Osteoblast (primary cell): Measurements from ENCODE around the gene STAC2. TPM values are rescaled to one million over a fixed set of nuclear protein-coding genes. Genes with fewer than 3 reads are reported as not detected.

Source experiments
- DNase-seq: peaks from one replicate; pipeline ENCODE4 v3.0.0; 2011; ENCODE audit warnings: low spot score, mixed read lengths; ENCODE audit not compliant: insufficient read length; ENCODE audit errors: missing footprints
- H2AFZ ChIP-seq: 2 replicates; pipeline ENCODE4 v1.6.0; 2011; ENCODE audit warnings: mild to moderate bottlenecking, low read length
- H3K27ac ChIP-seq: 2 replicates; pipeline ENCODE4 v1.5.1; 2011; ENCODE audit warnings: mild to moderate bottlenecking, low read depth, low read length, moderate library complexity
- H3K27me3 ChIP-seq: 2 replicates; pipeline ENCODE4 v1.6.0; 2012; ENCODE audit warnings: mild to moderate bottlenecking, control low read depth, inconsistent platforms, low read length, moderate library complexity; ENCODE audit not compliant: insufficient read depth
- H3K36me3 ChIP-seq: 2 replicates; pipeline ENCODE4 v1.5.1; 2011; ENCODE audit warnings: mild to moderate bottlenecking, low read length, control low read depth, moderate library complexity; ENCODE audit not compliant: insufficient read depth
- H3K4me1 ChIP-seq: 2 replicates; pipeline ENCODE4 v1.5.1; 2011; ENCODE audit warnings: mild to moderate bottlenecking, low read length, control low read depth, moderate library complexity; ENCODE audit not compliant: insufficient read depth
- H3K4me2 ChIP-seq: 2 replicates; pipeline ENCODE4 v1.6.0; 2011; ENCODE audit warnings: mild to moderate bottlenecking, low read length; ENCODE audit not compliant: insufficient read depth
- H3K4me3 ChIP-seq: fragments of 200-600 bp; sonication (generic); 3 replicates; pipeline ENCODE4 v1.5.1; 2012; ENCODE audit warnings: mild to moderate bottlenecking, low read length, inconsistent platforms; ENCODE audit not compliant: insufficient read depth
- H3K79me2 ChIP-seq: 2 replicates; pipeline ENCODE4 v1.6.0; 2012; ENCODE audit warnings: mild to moderate bottlenecking, low read length, control low read depth, inconsistent platforms; ENCODE audit not compliant: insufficient read depth
- H3K9me3 ChIP-seq: 2 replicates; pipeline ENCODE4 v1.5.1; 2011; ENCODE audit warnings: low read depth, low read length, control low read depth
- H4K20me1 ChIP-seq: 2 replicates; pipeline ENCODE4 v1.6.0; 2012; ENCODE audit warnings: mild to moderate bottlenecking, low read length, control low read depth; ENCODE audit not compliant: insufficient read depth
- CTCF ChIP-seq: IDR thresholded peaks from 2 replicates; pipeline ENCODE4 v1.5.1; 2011; ENCODE audit warnings: mild to moderate bottlenecking, low read depth, low read length, moderate library complexity; ENCODE audit errors: extremely low read depth
- total RNA-seq: library from RNA; depleted of rRNA; stranded (reverse); fragments of >200 nt; gene quantifications from 2 replicates; pipeline ENCODE4 v1.2.3, GENCODE V29; 2012

The STAC2 gene
- total RNA-seq, 1 donor: not detected

- H3K4me1 ChIP-seq: peaks cover 16% of the 10 kb centered on the region
- no peak overlapping the region for H3K4me3 ChIP-seq
- H3K36me3 ChIP-seq: no peaks in the 10 kb centered on the region
- no peaks in the 10 kb centered on the region for H3K9me3 ChIP-seq
- no peak overlapping the region for H3K4me2 ChIP-seq
- H4K20me1 ChIP-seq: peaks cover 4% of the 10 kb centered on the region
- DNase-seq: peak; percentile 93
- H2AFZ ChIP-seq: no peak overlapping the region
- peaks cover 12% of the 10 kb centered on the region for H3K27me3 ChIP-seq
- H3K79me2 ChIP-seq: no peaks in the 10 kb centered on the region
- no peak overlapping the region for H3K27ac ChIP-seq
- no peak for TF ChIP-seq CTCF
Measured at GRCh38 chr17:39222866-39223834, 2.6 kb downstream of the STAC2 start.

- TF ChIP-seq CTCF: no peak
Measured at GRCh38 chr17:39222151-39222550, 3.6 kb downstream of the STAC2 start.

GRCh38 chr17:39221572-39221971, 4.2 kb downstream of the STAC2 start:
- Histone ChIP-seq H3K4me2 (no peak overlapping the region), H2AFZ (no peak overlapping the region), H3K79me2 (no peaks in the 10 kb centered on the region), H3K27me3 (peaks cover 12% of the 10 kb centered on the region), H4K20me1 (peaks cover 4% of the 10 kb centered on the region), H3K4me3 (no peak overlapping the region), H3K27ac (no peak overlapping the region), H3K36me3 (no peaks in the 10 kb centered on the region), H3K4me1 (peaks cover 16% of the 10 kb centered on the region), H3K9me3 (no peaks in the 10 kb centered on the region)
- no peak for DNase-seq
- TF ChIP-seq CTCF: no peak

More at GRCh38 chr17:39222151-39222550, 3.6 kb downstream of the STAC2 start:
- Histone ChIP-seq H3K4me3 (no peak overlapping the region), H3K27ac (no peak overlapping the region), H3K9me3 (no peaks in the 10 kb centered on the region), H3K79me2 (no peaks in the 10 kb centered on the region), H2AFZ (no peak overlapping the region), H3K4me1 (peaks cover 16% of the 10 kb centered on the region), H3K36me3 (no peaks in the 10 kb centered on the region), H4K20me1 (peaks cover 4% of the 10 kb centered on the region), H3K27me3 (peaks cover 12% of the 10 kb centered on the region), H3K4me2 (no peak overlapping the region)
- no peak for DNase-seq

- Histone ChIP-seq H3K79me2 (no peaks in the 10 kb centered on the region), H3K27ac (no peak overlapping the region), H3K4me3 (no peak overlapping the region), H3K9me3 (no peaks in the 10 kb centered on the region), H2AFZ (no peak overlapping the region), H3K4me2 (no peak overlapping the region), H3K36me3 (no peaks in the 10 kb centered on the region), H3K27me3 (no peaks in the 10 kb centered on the region), H3K4me1 (peaks cover 11% of the 10 kb centered on the region), H4K20me1 (peaks cover 4% of the 10 kb centered on the region)
- TF ChIP-seq CTCF: no peak
- DNase-seq: no peak
Measured at GRCh38 chr17:39219647-39220154, 6.0 kb downstream of the STAC2 start.
